HUES64 (cell line): ENCODE results near the gene SUN5.

Experiments
- H3K27ac ChIP-seq: 2 replicates; pipeline ENCODE4 v1.7.0; 2013; ENCODE audit warnings: low read depth, low read length, inconsistent platforms
- H3K27me3 ChIP-seq: 2 replicates; pipeline ENCODE4 v1.6.1; 2013; ENCODE audit warnings: mild to moderate bottlenecking, low read length; ENCODE audit not compliant: insufficient read depth
- H3K36me3 ChIP-seq: 2 replicates; pipeline ENCODE4 v1.6.1; 2013; ENCODE audit warnings: mild to moderate bottlenecking, low read length; ENCODE audit not compliant: insufficient read depth
- H3K4me1 ChIP-seq: 2 replicates; pipeline ENCODE4 v1.6.1; 2013; ENCODE audit warnings: mild to moderate bottlenecking, low read length, moderate library complexity; ENCODE audit not compliant: insufficient read depth
- H3K4me3 ChIP-seq: 2 replicates; pipeline ENCODE4 v1.5.1; 2013; ENCODE audit warnings: mild to moderate bottlenecking, low read length, moderate library complexity
- H3K9ac ChIP-seq: 2 replicates; pipeline ENCODE4 v1.6.1; 2013; ENCODE audit warnings: mild to moderate bottlenecking, low read depth, low read length
- H3K9me3 ChIP-seq: 2 replicates; pipeline ENCODE4 v1.6.1; 2013; ENCODE audit warnings: low read depth, low read length; ENCODE audit not compliant: insufficient read depth
- WGBS: fragments of 150-250, 120-280 bp; methylation state at CpG from one replicate; pipeline ENCODE4 v1.1.7; 2013; ENCODE audit warnings: missing lambda C conversion rate; 5-methylcytosine and 5-hydroxymethylcytosine counted together

The SUN5 gene

GRCh38 chr20:32988008-32988407 lies 16.2 kb downstream of the SUN5 start:
- Histone ChIP-seq H3K36me3 (no peaks in the 10 kb centered on the region), H3K4me3 (no peak overlapping the region), H3K9ac (no peak overlapping the region), H3K27ac (no peak overlapping the region), H3K9me3 (no peaks in the 10 kb centered on the region), H3K4me1 (no peaks in the 10 kb centered on the region), H3K27me3 (no peaks in the 10 kb centered on the region)
- WGBS, result 91% methylated on average over 16 of the region's 16 CpGs

GRCh38 chr20:32987044-32987825 lies 17.0 kb downstream of the SUN5 start:
- 83% methylated on average over 11 of the region's 11 CpGs for WGBS
- no peaks in the 10 kb centered on the region for H3K36me3 ChIP-seq
- H3K4me3 ChIP-seq, result no peak overlapping the region
- no peaks in the 10 kb centered on the region for H3K27me3 ChIP-seq
- no peaks in the 10 kb centered on the region for H3K9me3 ChIP-seq
- H3K9ac ChIP-seq, result no peak overlapping the region
- no peaks in the 10 kb centered on the region for H3K4me1 ChIP-seq
- H3K27ac ChIP-seq, result no peak overlapping the region

DNA sequence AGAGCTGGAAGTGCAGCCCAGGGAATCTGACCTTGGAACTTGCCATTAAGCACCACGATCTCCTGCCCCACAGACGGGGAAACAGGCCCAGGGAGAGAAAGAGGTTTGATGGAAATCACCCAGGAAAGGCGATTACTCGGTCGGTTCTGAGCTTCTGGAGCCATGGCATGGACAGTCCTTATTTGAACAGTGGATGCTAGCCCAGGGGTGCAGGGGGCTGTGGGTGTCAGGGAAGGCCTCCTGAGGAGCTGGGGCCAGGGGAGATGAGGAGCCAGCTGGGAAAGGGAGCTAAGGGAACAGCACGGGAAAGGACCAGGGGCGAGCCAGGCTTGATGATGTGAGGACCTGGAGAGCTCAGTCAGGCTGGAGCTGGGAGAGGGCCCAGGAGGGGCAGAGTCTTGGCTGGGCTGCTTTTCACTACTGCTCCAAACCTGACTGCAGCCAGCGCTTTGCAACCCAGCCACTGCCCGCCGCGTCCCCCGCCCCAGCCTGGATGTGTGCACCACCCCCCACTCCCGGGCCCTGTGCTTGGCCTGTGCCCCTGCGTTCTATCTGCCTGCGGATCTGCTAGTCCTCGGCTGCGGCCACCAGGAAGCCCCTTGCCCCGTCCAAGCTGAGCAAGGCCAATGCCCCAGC lies 17.8 kb downstream of the SUN5 start:
- Histone ChIP-seq H3K9me3 (no peaks in the 10 kb centered on the region), H3K27ac (no peak overlapping the region), H3K36me3 (no peaks in the 10 kb centered on the region), H3K4me3 (no peak overlapping the region), H3K27me3 (no peaks in the 10 kb centered on the region), H3K4me1 (no peaks in the 10 kb centered on the region), H3K9ac (no peak overlapping the region)
- WGBS, result 89% methylated on average over 18 of the region's 18 CpGs

- WGBS, result 90% methylated on average over 6 of the region's 6 CpGs
- H3K9ac ChIP-seq, result no peak overlapping the region
- H3K27ac ChIP-seq, result no peak overlapping the region
- no peak overlapping the region for H3K4me3 ChIP-seq
- no peaks in the 10 kb centered on the region for H3K9me3 ChIP-seq
- no peaks in the 10 kb centered on the region for H3K27me3 ChIP-seq
- no peaks in the 10 kb centered on the region for H3K4me1 ChIP-seq
- H3K36me3 ChIP-seq, result no peaks in the 10 kb centered on the region
These were observed 18.6 kb downstream of the SUN5 start for GRCh38 chr20:32985596-32985995.

GRCh38 chr20:32984631-32985354 lies 19.4 kb downstream of the SUN5 start:
- whole genome bisulfite sequencing, result 91% methylated on average over 9 of the region's 9 CpGs
- Histone ChIP-seq H3K9me3 (no peaks in the 10 kb centered on the region), H3K4me1 (no peaks in the 10 kb centered on the region), H3K9ac (no peak overlapping the region), H3K27me3 (no peaks in the 10 kb centered on the region), H3K36me3 (no peaks in the 10 kb centered on the region), H3K4me3 (no peak overlapping the region), H3K27ac (no peak overlapping the region)

GRCh38 chr20:32984196-32984595 lies 20.0 kb downstream of the SUN5 start:
- H3K9me3 ChIP-seq, result no peaks in the 10 kb centered on the region
- no peak overlapping the region for H3K27ac ChIP-seq
- H3K4me3 ChIP-seq, result no peak overlapping the region
- 76% methylated on average over 7 of the region's 7 CpGs for WGBS
- no peaks in the 10 kb centered on the region for H3K27me3 ChIP-seq
- H3K4me1 ChIP-seq, result no peaks in the 10 kb centered on the region
- H3K36me3 ChIP-seq, result no peaks in the 10 kb centered on the region
- H3K9ac ChIP-seq, result no peak overlapping the region

GRCh38 chr20:32983459-32984112 lies 20.6 kb downstream of the SUN5 start:
- Histone ChIP-seq H3K36me3 (no peaks in the 10 kb centered on the region), H3K4me3 (no peak overlapping the region), H3K27me3 (no peaks in the 10 kb centered on the region), H3K9me3 (no peaks in the 10 kb centered on the region), H3K27ac (no peak overlapping the region), H3K4me1 (no peaks in the 10 kb centered on the region), H3K9ac (no peak overlapping the region)
- WGBS, result 86% methylated on average over 12 of the region's 12 CpGs

GRCh38 chr20:32982617-32983458 lies 21.4 kb downstream of the SUN5 start:
- Histone ChIP-seq H3K4me3 (no peak overlapping the region), H3K4me1 (no peaks in the 10 kb centered on the region), H3K27ac (no peak overlapping the region), H3K27me3 (no peaks in the 10 kb centered on the region), H3K9me3 (no peaks in the 10 kb centered on the region), H3K36me3 (no peaks in the 10 kb centered on the region), H3K9ac (no peak overlapping the region)
- WGBS, result 91% methylated on average over 10 of the region's 10 CpGs

GRCh38 chr20:32980990-32981389 lies 23.2 kb downstream of the SUN5 start:
- Histone ChIP-seq H3K4me1 (no peaks in the 10 kb centered on the region), H3K4me3 (no peak overlapping the region), H3K36me3 (no peaks in the 10 kb centered on the region), H3K9me3 (peaks cover 6% of the 10 kb centered on the region), H3K9ac (no peak overlapping the region), H3K27me3 (no peaks in the 10 kb centered on the region), H3K27ac (no peak overlapping the region)
- WGBS, result 87% methylated on average over 6 of the region's 6 CpGs

DNA sequence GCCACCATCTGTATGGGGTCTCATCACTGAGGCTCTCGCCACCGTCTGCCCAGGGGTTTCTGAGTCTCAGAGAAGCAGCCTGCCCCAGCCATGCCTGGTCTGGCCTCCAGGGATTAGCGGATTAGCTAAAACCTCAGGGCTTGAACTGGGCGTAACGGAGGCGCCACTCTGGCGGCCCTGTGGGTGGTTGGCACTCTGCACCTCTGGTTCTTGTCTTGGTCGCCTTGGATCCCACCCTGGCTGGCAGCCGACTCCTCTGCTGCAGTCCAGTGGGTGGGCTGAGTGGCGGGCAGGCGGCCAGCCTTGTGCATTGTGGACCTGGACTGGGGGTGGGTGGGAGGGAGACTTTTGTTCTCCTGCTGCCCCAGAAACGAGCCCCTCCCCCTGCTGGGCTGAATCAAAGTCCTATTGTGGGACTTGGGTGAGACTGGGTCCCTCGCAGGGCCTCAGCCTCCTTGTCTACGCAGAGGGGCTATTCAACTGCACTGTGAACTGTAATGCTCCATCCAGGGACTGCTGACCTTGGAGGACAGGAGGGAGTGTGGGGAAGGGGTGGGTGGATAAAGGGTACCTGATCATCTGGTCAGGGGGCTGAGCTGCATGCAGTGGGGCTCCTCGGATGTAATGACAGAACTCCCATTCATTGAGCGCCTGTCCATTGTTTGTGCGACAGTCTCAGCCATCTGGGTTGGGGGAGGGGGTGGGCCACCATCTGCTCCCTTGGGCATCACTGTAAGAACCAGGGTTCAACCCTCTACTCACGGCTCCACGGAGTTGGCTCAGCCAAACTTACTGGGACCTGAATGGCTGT lies 23.9 kb downstream of the SUN5 start:
- 94% methylated on average over 18 of the region's 19 CpGs for WGBS
- Histone ChIP-seq H3K9ac (no peak overlapping the region), H3K36me3 (no peaks in the 10 kb centered on the region), H3K27ac (no peak overlapping the region), H3K4me3 (no peak overlapping the region), H3K27me3 (no peaks in the 10 kb centered on the region), H3K4me1 (no peaks in the 10 kb centered on the region), H3K9me3 (peaks cover 6% of the 10 kb centered on the region)
